Gastrocnemius medialis (tissue), 4 donors: ENCODE data around the gene NAA40.

Source experiments
- CTCF ChIP-seq, 5 experiments: fragments of 450-650 bp in 3 of 5; fragments of 200-600 bp in 2 of 5; sonication (generic) in 2 of 5; IDR thresholded peaks in 4 of 5; conservative IDR thresholded peaks in 1 of 5; 1 replicate in 4 of 5; 2 replicates in 1 of 5; pipeline ENCODE4 v1.5.1; 2016 to 2019; ENCODE audit warnings: antibody characterized with exemption in 5 of 5, mild to moderate bottlenecking in 3 of 5, moderate library complexity in 3 of 5
- POLR2A ChIP-seq, 2 donors: fragments of 450-650 bp; IDR thresholded peaks; one replicate each; pipeline ENCODE4 v1.6.1; 2017; ENCODE audit warnings: antibody characterized with exemption in 2 of 2, mild to moderate bottlenecking in 2 of 2, moderate library complexity in 2 of 2

- TF ChIP-seq CTCF (IDR thresholded peaks at IDR 0.05 in 4 of 5, conservative IDR thresholded peaks at IDR 0.05 in 1 of 5): no peak
- TF ChIP-seq POLR2A (IDR thresholded peaks at IDR 0.05): no peak
Measured at GRCh38 chr11:63937713-63938478, 906 bp upstream of the NAA40 start.
